Measurements from ENCODE around the gene UBR4.

The UBR4 gene

DNA sequence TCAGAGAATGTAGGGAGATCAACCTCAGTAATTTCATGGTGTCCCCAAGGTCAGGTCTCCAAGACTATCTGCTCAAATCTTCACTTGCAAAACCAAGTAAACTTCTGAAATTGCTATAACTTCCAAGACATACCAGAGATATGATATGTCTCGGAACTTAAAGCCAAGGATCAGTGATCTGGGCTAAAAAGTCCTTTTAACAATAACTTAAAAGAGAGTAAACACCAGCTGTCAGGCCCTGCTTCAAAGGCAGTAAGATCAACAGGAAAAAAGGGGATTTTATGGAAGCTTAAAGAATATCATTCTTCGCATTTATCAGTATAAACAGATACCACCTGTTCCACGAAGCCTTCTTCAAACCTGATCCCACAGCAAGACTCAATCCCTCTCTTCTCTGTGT, 13.7 kb downstream of the UBR4 start:
- H3K27me3 ChIP-seq (replicated peaks; ENCODE audit: insufficient read depth, low read length), result no peaks in the 10 kb centered on the region
- no peak overlapping the region for H2AFZ ChIP-seq (ENCODE audit: low read length)
- H3K79me2 ChIP-seq (ENCODE audit: low read length), result peaks cover 25% of the 10 kb centered on the region
- H3F3A ChIP-seq (ENCODE audit: insufficient read depth, low read length), result no peaks in the 10 kb centered on the region
- no peak overlapping the region for H3K9ac ChIP-seq (ENCODE audit: low read length)
- H3K9me3 ChIP-seq (replicated peaks; ENCODE audit: insufficient read depth, low read length), result no peaks in the 10 kb centered on the region
- no peak overlapping the region for H3K27ac ChIP-seq (ENCODE audit: low read length)
- no peaks in the 10 kb centered on the region for H3K9me2 ChIP-seq (replicated peaks; ENCODE audit: insufficient read depth, low read length)
- DNase-seq, result no peak
- H3K4me2 ChIP-seq (ENCODE audit: low read depth, low read length), result no peak overlapping the region
- no peaks in the 10 kb centered on the region for H4K20me1 ChIP-seq (ENCODE audit: insufficient read depth, low read length)
- TF ChIP-seq EZH2phosphoT487 (IDR thresholded peaks at IDR 0.05; ENCODE audit: low read length) (no peak), EZH2 (optimal IDR thresholded peaks at IDR 0.05; ENCODE audit: low read depth, low read length) (no peak)
- TF ChIP-seq, protein P1, sequence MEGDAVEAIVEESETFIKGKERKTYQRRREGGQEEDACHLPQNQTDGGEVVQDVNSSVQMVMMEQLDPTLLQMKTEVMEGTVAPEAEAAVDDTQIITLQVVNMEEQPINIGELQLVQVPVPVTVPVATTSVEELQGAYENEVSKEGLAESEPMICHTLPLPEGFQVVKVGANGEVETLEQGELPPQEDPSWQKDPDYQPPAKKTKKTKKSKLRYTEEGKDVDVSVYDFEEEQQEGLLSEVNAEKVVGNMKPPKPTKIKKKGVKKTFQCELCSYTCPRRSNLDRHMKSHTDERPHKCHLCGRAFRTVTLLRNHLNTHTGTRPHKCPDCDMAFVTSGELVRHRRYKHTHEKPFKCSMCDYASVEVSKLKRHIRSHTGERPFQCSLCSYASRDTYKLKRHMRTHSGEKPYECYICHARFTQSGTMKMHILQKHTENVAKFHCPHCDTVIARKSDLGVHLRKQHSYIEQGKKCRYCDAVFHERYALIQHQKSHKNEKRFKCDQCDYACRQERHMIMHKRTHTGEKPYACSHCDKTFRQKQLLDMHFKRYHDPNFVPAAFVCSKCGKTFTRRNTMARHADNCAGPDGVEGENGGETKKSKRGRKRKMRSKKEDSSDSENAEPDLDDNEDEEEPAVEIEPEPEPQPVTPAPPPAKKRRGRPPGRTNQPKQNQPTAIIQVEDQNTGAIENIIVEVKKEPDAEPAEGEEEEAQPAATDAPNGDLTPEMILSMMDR (IDR thresholded peaks at IDR 0.05; ENCODE audit: low read length), result no peak
- no peak overlapping the region for H3K4me3 ChIP-seq (ENCODE audit: low read length)
- H3K4me1 ChIP-seq (ENCODE audit: low read length), result no peaks in the 10 kb centered on the region
- H3K36me3 ChIP-seq (replicated peaks; ENCODE audit: insufficient read depth, low read length), result peaks cover 21% of the 10 kb centered on the region

DNA sequence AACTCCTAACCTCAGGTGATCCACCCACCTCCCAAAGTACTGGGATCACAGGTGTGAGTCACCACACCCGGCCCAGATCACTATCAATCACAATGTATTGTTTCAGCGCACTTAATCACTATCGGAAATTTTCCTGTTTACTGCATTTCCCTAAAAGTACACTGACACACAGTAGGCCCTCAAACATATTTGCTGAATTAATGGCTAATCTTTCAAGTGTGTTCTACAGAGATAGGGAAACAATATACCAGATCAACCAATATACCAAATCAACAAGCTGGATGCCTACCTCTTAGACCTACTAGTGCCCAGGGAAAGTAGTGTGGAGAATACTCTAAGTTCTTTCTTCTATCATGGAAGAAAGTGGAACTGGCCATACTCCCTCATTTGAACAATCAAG, 17.1 kb downstream of the UBR4 start:
- Histone ChIP-seq H3K79me2 (ENCODE audit: low read length) (no peaks in the 10 kb centered on the region), H3F3A (ENCODE audit: insufficient read depth, low read length) (no peaks in the 10 kb centered on the region), H2AFZ (ENCODE audit: low read length) (no peak overlapping the region), H3K9me2 (replicated peaks; ENCODE audit: insufficient read depth, low read length) (no peaks in the 10 kb centered on the region), H3K4me1 (ENCODE audit: low read length) (no peaks in the 10 kb centered on the region), H3K36me3 (replicated peaks; ENCODE audit: insufficient read depth, low read length) (peaks cover 8% of the 10 kb centered on the region; the same call in 1 of the 2 replicates), H3K9me3 (replicated peaks; ENCODE audit: insufficient read depth, low read length) (no peaks in the 10 kb centered on the region), H3K4me2 (ENCODE audit: low read depth, low read length) (no peak overlapping the region), H3K27me3 (replicated peaks; ENCODE audit: insufficient read depth, low read length) (no peaks in the 10 kb centered on the region), H3K9ac (ENCODE audit: low read length) (no peak overlapping the region), H3K27ac (ENCODE audit: low read length) (no peak overlapping the region), H4K20me1 (ENCODE audit: insufficient read depth, low read length) (no peaks in the 10 kb centered on the region), H3K4me3 (ENCODE audit: low read length) (no peak overlapping the region)
- DNase-seq, result no peak
- TF ChIP-seq EZH2 (optimal IDR thresholded peaks at IDR 0.05; ENCODE audit: low read depth, low read length), result no peak
- TF ChIP-seq, protein P1 (IDR thresholded peaks at IDR 0.05; ENCODE audit: low read length), result no peak
- no peak for TF ChIP-seq EZH2phosphoT487 (IDR thresholded peaks at IDR 0.05; ENCODE audit: low read length)

DNA sequence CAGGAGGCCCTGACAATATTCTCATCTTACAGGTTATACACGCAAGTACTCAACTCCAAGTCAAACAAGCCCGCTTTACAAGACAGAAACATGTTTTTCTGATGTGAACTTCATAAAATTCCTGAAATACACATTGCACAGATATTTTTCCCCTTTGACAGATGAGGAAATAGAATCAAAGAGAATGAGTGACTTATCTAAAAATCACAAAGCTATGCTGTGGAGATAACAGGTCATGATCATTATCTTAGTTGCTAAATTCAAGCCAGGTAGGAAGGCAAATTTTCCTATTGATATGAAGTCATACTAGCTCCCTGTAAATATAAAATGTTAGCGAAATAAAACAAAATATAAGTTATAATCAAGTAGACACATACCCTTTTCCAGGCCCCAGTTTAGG, 18.3 kb downstream of the UBR4 start:
- no peaks in the 10 kb centered on the region for H3K9me3 ChIP-seq (replicated peaks; ENCODE audit: insufficient read depth, low read length)
- no peak overlapping the region for H3K9ac ChIP-seq (ENCODE audit: low read length)
- no peaks in the 10 kb centered on the region for H3F3A ChIP-seq (ENCODE audit: insufficient read depth, low read length)
- H3K79me2 ChIP-seq (ENCODE audit: low read length), result no peaks in the 10 kb centered on the region
- no peak for TF ChIP-seq EZH2phosphoT487 (IDR thresholded peaks at IDR 0.05; ENCODE audit: low read length)
- TF ChIP-seq, protein P1 (IDR thresholded peaks at IDR 0.05; ENCODE audit: low read length), result no peak
- TF ChIP-seq EZH2 (optimal IDR thresholded peaks at IDR 0.05; ENCODE audit: low read depth, low read length), result no peak
- H2AFZ ChIP-seq (ENCODE audit: low read length), result no peak overlapping the region
- DNase-seq, result no peak
- no peaks in the 10 kb centered on the region for H3K4me1 ChIP-seq (ENCODE audit: low read length)
- no peak overlapping the region for H3K27ac ChIP-seq (ENCODE audit: low read length)
- no peaks in the 10 kb centered on the region for H3K9me2 ChIP-seq (replicated peaks; ENCODE audit: insufficient read depth, low read length)
- H3K27me3 ChIP-seq (replicated peaks; ENCODE audit: insufficient read depth, low read length), result no peaks in the 10 kb centered on the region
- H3K4me2 ChIP-seq (ENCODE audit: low read depth, low read length), result no peak overlapping the region
- H3K4me3 ChIP-seq (ENCODE audit: low read length), result no peak overlapping the region
- H3K36me3 ChIP-seq (replicated peaks; ENCODE audit: insufficient read depth, low read length), result peaks cover 8% of the 10 kb centered on the region; the same call in 1 of the 2 replicates
- H4K20me1 ChIP-seq (ENCODE audit: insufficient read depth, low read length), result no peaks in the 10 kb centered on the region
